CD4-positive, alpha-beta T cell (primary cell): ENCODE measurements around the gene SETD6. TPM values are rescaled to one million over a fixed set of nuclear protein-coding genes. Genes with fewer than 3 reads are reported as not detected.

Experiments
- ATAC-seq: fragments of 200-7000 bp; cut with Tn5 transposase; one replicate; pipeline ENCODE4 v1.10.0; 2022; ENCODE audit warnings: mild to moderate bottlenecking; ENCODE audit not compliant: poor library complexity
- CTCF ChIA-PET: fragments of 350-600 bp; sonication (Branson Sonifier 250); formaldehyde crosslinking; loops from one replicate; lab custom pipeline; 2021; ENCODE audit warnings: antibody characterized with exemption, inconsistent platforms; lab: Charles Lee
- POLR2A ChIA-PET: fragments of 350-600 bp; sonication (Branson Sonifier 250); formaldehyde crosslinking; loops from one replicate; lab custom pipeline; 2021; ENCODE audit warnings: antibody characterized with exemption, inconsistent platforms; lab: Charles Lee
- DNase-seq, 14 experiments: peaks; one replicate each; pipeline ENCODE4 v3.0.0-alpha.2; 2013 to 2020; ENCODE audit warnings: mixed read lengths in 2 of 14
- H3K27ac ChIP-seq, 2 donors: one replicate each; pipeline versions ENCODE4 v1.5.1 to v1.7.0; 2013; ENCODE audit warnings: low read length in 2 of 2, low read depth in 1 of 2, mild to moderate bottlenecking in 1 of 2
- H3K27me3 ChIP-seq, 2 experiments: 1 replicate in 1 of 2; 2 replicates in 1 of 2; pipeline versions ENCODE4 v1.6.1 to v1.7.0; 2013; ENCODE audit warnings: low read length in 2 of 2, control low read depth in 1 of 2, mild to moderate bottlenecking in 1 of 2, moderate library complexity in 1 of 2; ENCODE audit not compliant: insufficient read depth in 2 of 2, control insufficient read depth in 1 of 2
- H3K36me3 ChIP-seq: one replicate; pipeline ENCODE4 v1.6.1; 2013; ENCODE audit warnings: low read length, control low read depth; ENCODE audit not compliant: insufficient read depth
- H3K4me1 ChIP-seq: one replicate; pipeline ENCODE4 v1.6.1; 2013; ENCODE audit warnings: low read length, control low read depth; ENCODE audit not compliant: insufficient read depth
- H3K4me3 ChIP-seq: one replicate; pipeline ENCODE4 v1.5.1; 2013; ENCODE audit warnings: mild to moderate bottlenecking, low read length, moderate library complexity
- H3K9me3 ChIP-seq, 2 experiments: 1 replicate in 1 of 2; 2 replicates in 1 of 2; pipeline versions ENCODE4 v1.6.1 to v1.7.0; 2013; ENCODE audit warnings: low read length in 2 of 2, mild to moderate bottlenecking in 2 of 2, control low read depth in 1 of 2, moderate library complexity in 1 of 2; ENCODE audit not compliant: control insufficient read depth in 1 of 2, insufficient read depth in 1 of 2
- H3K27ac Mint-ChIP-seq: one replicate; pipeline ENCODE4 v1.8.0; 2020; ENCODE audit warnings: mixed read lengths
- H3K27me3 Mint-ChIP-seq: one replicate; pipeline ENCODE4 v1.8.0; 2021; ENCODE audit warnings: mixed read lengths
- H3K36me3 Mint-ChIP-seq: one replicate; pipeline ENCODE4 v1.8.0; 2021; ENCODE audit warnings: low read depth, mixed read lengths
- H3K4me1 Mint-ChIP-seq: one replicate; pipeline ENCODE4 v1.8.0; 2021; ENCODE audit warnings: low read depth, mixed read lengths
- H3K4me3 Mint-ChIP-seq: one replicate; pipeline ENCODE4 v1.8.0; 2020; ENCODE audit warnings: mild to moderate bottlenecking, mixed read lengths
- H3K9me3 Mint-ChIP-seq: one replicate; pipeline ENCODE4 v1.8.0; 2020; ENCODE audit warnings: mixed read lengths
- intact Hi-C, 2 experiments: fragments of 100-400 bp; cut with DNase I in 1 of 2; cut with micrococcal nuclease in 1 of 2; formaldehyde crosslinking; loops; one replicate each; pipeline versions ENCODE4 v1.15.1 to v1.9.0; 2023 to 2025; cut with DNase I, micrococcal nuclease
- total RNA-seq, 174 experiments: library from RNA in 2 of 174; stranded (reverse) in 2 of 174; gene quantifications; one replicate each; pipeline ENCODE4 v1.2.3 and lab custom pipeline; 2021 to 2026
- TF ChIP-seq, protein P1 (sequence below): fragments of 200-600 bp; IDR thresholded peaks from one replicate; pipeline ENCODE4 v1.8.0; 2022; ENCODE audit warnings: antibody characterized with exemption, mild to moderate bottlenecking

SETD6 gene
- total RNA-seq, 2 experiments from 2014 or later: 21.9 to 25.5 TPM

DNA sequence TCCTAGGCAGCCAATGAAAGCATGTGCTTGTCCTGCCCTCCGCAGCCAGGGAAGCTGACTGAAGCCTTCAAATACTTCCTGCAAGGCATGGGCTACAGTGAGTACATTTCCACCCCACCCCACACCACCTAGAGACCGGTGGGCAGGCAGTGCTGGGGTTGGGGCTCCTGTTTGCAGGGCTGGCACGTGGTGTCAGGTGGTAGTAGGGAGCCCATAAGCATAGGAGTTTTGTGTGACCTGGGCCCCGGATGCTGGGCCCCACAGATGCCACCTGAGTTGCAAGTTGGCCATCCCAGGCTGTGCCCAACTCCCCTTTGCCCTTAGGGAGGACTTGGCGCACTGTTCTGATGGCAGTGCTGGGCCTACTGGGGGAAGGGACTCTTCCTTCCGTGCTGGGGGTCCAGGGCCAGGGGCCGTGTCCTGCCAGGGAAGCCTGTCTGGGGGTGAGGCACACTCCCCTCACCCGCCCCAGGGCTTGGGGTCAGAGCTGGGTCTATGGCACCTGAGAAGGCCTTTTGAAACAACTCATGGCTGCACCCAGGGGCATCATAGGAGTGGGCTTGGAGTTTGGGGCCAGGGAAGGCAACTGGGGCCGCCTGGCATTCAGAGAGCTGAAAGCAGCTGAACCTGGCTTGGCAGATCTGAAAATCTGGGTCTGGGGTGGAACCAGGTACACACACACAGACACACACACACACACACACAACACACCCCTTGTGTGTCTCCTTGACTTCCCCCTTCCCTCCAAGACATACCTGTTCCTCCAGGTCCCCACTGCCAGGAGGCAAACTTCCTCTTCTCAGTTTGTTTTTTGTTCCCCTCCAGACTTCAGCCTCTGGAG lies 5.8 kb upstream of the SETD6 start:
- TF ChIP-seq, protein P1, sequence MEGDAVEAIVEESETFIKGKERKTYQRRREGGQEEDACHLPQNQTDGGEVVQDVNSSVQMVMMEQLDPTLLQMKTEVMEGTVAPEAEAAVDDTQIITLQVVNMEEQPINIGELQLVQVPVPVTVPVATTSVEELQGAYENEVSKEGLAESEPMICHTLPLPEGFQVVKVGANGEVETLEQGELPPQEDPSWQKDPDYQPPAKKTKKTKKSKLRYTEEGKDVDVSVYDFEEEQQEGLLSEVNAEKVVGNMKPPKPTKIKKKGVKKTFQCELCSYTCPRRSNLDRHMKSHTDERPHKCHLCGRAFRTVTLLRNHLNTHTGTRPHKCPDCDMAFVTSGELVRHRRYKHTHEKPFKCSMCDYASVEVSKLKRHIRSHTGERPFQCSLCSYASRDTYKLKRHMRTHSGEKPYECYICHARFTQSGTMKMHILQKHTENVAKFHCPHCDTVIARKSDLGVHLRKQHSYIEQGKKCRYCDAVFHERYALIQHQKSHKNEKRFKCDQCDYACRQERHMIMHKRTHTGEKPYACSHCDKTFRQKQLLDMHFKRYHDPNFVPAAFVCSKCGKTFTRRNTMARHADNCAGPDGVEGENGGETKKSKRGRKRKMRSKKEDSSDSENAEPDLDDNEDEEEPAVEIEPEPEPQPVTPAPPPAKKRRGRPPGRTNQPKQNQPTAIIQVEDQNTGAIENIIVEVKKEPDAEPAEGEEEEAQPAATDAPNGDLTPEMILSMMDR: no peak
- Mint-ChIP-seq H3K27me3 (no peaks in the 10 kb centered on the region), H3K4me1 (peaks cover 6% of the 10 kb centered on the region), H3K9me3 (no peaks in the 10 kb centered on the region), H3K4me3 (no peak overlapping the region), H3K36me3 (no peaks in the 10 kb centered on the region), H3K27ac (no peak overlapping the region)
- Histone ChIP-seq H3K27me3 (no peaks in the 10 kb centered on the region), H3K4me3 (no peak overlapping the region), H3K36me3 (no peaks in the 10 kb centered on the region), H3K27ac (no peak overlapping the region), H3K9me3 (no peaks in the 10 kb centered on the region), H3K4me1 (peaks cover 6% of the 10 kb centered on the region)
- intact Hi-C loops: loop anchor here in 1 of 2 experiments (5.0 kb wide), 2 partner anchors 117 to 153 kb away; partner anchors contain the start of gene GINS3
- DNase-seq (peak in 1 of 14 experiments; percentile 27), ATAC-seq (no peak)
- CTCF ChIA-PET: no interaction called here
- POLR2A ChIA-PET: interaction anchor here (1.2 kb wide), 1 partner anchor 8 kb away, joined by 4 read pairs; no protein-coding TSS in a partner anchor

DNA sequence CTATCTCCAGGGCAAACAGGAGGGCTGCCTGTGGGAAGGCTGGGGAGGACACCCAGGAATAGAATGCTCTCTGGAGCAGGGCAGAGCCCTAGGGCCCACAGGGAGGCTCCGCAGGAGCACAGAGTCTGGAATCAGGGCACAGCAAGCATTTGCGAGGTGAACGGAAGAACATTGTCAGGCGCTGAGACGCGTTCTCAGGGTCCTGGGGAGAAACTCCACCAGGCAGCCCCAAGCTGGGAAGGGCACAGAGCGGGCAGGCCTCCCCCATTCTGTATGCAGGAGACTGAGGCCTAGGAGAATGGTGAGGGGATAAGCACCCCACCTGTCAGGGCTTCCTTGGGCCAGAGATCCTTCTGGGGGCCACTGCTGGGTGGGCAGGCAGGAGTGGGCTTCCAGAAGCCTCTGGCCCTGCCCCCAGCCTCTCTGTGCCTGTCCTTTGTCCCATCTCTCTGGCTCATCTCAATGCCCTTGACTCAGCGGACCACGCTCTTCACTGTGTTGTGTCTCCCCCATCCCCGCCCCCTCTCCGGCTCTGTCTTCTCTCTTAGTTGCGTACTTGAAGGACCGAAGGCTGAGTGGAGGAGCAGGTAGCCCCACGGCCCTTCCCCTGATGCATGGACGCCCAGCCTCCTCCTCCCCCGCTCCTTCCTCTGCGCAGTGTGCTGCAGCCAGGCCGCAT lies 5.1 kb upstream of the SETD6 start:
- Histone ChIP-seq H3K4me1 (peaks cover 11% of the 10 kb centered on the region), H3K4me3 (no peak overlapping the region), H3K36me3 (no peaks in the 10 kb centered on the region), H3K27ac (no peak overlapping the region), H3K9me3 (no peaks in the 10 kb centered on the region), H3K27me3 (no peaks in the 10 kb centered on the region)
- DNase-seq: peak in 2 of 14 experiments; percentile 17 to 27
- CTCF ChIA-PET: no interaction called here
- peaks cover 6% of the 10 kb centered on the region for H3K36me3 Mint-ChIP-seq
- POLR2A ChIA-PET: interaction anchor here (1.2 kb wide), 1 partner anchor 9 kb away, joined by 4 read pairs; no protein-coding TSS in a partner anchor
- peaks cover 13% of the 10 kb centered on the region for H3K4me1 Mint-ChIP-seq
- peak overlapping the region; percentile 2 for H3K4me3 Mint-ChIP-seq
- TF ChIP-seq, protein P1: no peak
- no peak overlapping the region for H3K27ac Mint-ChIP-seq
- H3K27me3 Mint-ChIP-seq: no peaks in the 10 kb centered on the region
- H3K9me3 Mint-ChIP-seq: no peaks in the 10 kb centered on the region
- no peak for ATAC-seq
- intact Hi-C loops: loop anchor here in 1 of 2 experiments (5.0 kb wide), 2 partner anchors 118 to 152 kb away; partner anchors contain the start of gene GINS3

DNA sequence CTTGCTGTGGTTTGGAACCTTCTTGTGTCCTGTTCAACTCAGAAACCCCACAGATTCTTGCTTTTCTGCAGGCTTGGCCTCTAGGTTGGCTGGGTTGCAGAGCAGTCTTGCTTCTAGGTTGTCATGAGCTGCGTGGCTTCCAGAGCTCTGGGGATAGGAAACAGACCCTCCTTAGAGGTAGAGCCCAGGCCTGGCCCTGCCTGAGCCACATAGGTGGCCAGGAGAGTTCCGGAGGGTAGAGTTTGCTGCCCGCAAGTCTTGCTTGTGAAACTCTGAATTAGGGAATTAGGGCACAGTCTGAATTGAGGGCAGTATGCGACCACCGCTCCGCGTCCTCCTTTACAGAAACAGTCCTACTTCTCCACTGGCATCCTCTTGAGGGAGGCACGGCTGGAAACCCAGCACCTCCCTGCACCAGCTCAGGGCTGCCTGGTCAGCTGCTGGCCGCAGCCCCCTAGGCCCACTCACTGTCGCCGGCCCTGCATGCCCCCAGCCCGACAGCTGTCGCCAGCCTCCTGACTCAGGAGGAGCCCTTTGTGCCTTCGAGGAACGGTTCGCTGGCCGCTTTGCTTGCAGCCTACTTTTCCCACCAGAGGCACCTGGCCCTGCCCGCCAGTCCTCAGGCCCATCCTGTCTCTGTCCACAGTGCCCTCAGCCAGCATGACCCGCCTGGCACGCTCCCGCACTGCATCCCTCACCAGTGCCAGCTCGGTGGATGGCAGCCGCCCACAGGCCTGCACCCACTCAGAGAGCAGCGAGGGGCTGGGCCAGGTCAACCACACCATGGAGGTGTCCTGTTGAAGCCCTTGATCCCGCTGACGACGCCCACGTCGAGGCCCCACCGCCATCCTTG lies 4.3 kb upstream of the SETD6 start:
- CTCF ChIA-PET: interaction anchor here (1.1 to 2.0 kb wide), 3 partner anchors 36 to 245 kb away, joined by 3 to 28 read pairs (median 5); partner anchors contain the start of gene GINS3
- no peaks in the 10 kb centered on the region for H3K9me3 ChIP-seq
- intact Hi-C loops: loop anchor here in 1 of 2 experiments (5.0 kb wide), 2 partner anchors 119 to 151 kb away; partner anchors contain the start of gene GINS3
- peaks cover 12% of the 10 kb centered on the region for H3K4me1 ChIP-seq
- H3K9me3 Mint-ChIP-seq: no peaks in the 10 kb centered on the region
- peak overlapping the region; percentile 2 for H3K4me3 Mint-ChIP-seq
- peaks cover 14% of the 10 kb centered on the region for H3K4me1 Mint-ChIP-seq
- H3K4me3 ChIP-seq: no peak overlapping the region
- H3K27ac Mint-ChIP-seq: no peak overlapping the region
- POLR2A ChIA-PET: interaction anchor here (0.7 to 1.8 kb wide), 2 partner anchors 57 to 245 kb away, joined by 3 to 9 read pairs; no protein-coding TSS in a partner anchor
- no peaks in the 10 kb centered on the region for H3K36me3 ChIP-seq
- DNase-seq (peak in 1 of 14 experiments; percentile 24), ATAC-seq (no peak)
- peaks cover 6% of the 10 kb centered on the region for H3K36me3 Mint-ChIP-seq
- H3K27me3 ChIP-seq: no peaks in the 10 kb centered on the region
- H3K27me3 Mint-ChIP-seq: no peaks in the 10 kb centered on the region
- H3K27ac ChIP-seq: no peak overlapping the region
- TF ChIP-seq, protein P1: no peak
